NCI-H1417 (cell line): ENCODE measurements around the gene LPCAT3.

Source experiments
- DNase-seq, 3 experiments: peaks; one replicate each; lab custom pipeline; 2025; lab: John Stamatoyannopoulos, UW

The LPCAT3 gene

DNA sequence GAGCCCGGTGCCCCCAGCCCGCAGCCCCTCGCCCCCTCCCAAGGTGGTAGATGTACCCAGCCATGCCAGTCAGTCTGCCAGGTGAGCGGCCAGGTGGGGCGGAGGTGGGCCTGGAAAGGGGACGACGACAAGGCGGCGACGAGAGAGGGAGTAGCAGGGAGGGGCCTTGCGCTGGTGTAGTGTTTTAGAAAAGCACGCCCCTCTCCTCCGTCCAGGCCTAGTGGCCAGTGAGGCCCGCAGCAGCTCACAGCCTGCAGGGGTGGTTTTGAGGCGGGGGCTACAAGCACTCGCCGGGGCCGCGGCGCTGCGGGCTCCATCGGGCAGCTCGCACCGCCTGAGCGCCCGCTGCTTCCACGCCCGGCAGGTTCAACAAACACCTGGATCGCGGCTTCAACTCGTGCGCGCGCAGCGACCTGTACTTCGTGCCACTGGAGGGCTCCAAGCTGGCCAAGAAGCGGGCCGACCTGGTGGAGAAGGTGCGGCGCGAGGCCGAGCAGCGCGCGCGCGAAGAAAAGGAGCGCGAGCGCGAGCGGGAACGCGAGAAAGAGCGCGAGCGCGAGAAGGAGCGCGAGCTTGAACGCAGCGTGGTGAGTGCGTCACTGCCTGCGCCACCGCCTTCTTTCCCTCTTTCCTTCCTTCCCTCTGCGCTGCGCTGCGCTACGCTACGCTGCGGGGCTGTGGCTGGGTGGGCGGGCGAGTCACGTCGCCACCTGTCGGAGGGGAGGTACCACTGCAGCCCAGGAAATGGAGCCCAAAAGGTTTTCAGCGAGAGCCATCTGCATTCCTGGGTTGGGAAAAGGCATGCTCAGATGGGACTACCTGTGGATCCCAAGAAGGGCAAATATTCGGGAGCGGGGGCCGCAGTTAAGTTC is 80.6 kb downstream of the LPCAT3 start:
- DNase-seq: peak; percentile 95 to 99 (median 98)

DNA sequence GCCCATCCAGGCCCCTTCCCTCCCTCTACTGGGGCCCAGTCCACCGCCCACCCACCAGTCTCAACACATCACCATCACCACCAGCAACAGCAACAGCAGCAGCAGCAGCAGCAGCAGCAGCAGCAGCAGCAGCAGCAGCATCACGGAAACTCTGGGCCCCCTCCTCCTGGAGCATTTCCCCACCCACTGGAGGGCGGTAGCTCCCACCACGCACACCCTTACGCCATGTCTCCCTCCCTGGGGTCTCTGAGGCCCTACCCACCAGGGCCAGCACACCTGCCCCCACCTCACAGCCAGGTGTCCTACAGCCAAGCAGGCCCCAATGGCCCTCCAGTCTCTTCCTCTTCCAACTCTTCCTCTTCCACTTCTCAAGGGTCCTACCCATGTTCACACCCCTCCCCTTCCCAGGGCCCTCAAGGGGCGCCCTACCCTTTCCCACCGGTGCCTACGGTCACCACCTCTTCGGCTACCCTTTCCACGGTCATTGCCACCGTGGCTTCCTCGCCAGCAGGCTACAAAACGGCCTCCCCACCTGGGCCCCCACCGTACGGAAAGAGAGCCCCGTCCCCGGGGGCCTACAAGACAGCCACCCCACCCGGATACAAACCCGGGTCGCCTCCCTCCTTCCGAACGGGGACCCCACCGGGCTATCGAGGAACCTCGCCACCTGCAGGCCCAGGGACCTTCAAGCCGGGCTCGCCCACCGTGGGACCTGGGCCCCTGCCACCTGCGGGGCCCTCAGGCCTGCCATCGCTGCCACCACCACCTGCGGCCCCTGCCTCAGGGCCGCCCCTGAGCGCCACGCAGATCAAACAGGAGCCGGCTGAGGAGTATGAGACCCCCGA is 81.4 kb downstream of the LPCAT3 start:
- DNase-seq: peak in 1 of 3 experiments; percentile 60

DNA sequence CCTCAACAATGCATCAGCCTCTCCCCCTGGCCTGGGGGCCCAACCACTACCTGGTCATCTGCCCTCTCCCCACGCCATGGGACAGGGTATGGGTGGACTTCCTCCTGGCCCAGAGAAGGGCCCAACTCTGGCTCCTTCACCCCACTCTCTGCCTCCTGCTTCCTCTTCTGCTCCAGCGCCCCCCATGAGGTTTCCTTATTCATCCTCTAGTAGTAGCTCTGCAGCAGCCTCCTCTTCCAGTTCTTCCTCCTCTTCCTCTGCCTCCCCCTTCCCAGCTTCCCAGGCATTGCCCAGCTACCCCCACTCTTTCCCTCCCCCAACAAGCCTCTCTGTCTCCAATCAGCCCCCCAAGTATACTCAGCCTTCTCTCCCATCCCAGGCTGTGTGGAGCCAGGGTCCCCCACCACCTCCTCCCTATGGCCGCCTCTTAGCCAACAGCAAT is 82.1 kb downstream of the LPCAT3 start:
- no peak for DNase-seq

DNA sequence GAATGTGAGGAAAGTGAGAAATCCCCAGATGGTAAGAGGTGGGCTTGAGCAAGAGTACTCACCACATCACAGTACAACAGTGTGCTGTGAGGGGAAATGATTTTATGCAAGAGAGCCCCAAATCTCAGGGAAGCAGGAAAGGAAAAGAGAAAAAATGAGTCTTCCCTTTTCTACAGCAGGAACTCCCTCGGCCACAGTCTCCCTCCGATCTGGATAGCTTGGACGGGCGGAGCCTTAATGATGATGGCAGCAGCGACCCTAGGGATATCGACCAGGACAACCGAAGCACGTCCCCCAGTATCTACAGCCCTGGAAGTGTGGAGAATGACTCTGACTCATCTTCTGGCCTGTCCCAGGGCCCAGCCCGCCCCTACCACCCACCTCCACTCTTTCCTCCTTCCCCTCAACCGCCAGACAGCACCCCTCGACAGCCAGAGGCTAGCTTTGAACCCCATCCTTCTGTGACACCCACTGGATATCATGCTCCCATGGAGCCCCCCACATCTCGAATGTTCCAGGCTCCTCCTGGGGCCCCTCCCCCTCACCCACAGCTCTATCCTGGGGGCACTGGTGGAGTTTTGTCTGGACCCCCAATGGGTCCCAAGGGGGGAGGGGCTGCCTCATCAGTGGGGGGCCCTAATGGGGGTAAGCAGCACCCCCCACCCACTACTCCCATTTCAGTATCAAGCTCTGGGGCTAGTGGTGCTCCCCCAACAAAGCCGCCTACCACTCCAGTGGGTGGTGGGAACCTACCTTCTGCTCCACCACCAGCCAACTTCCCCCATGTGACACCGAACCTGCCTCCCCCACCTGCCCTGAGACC is 82.7 kb downstream of the LPCAT3 start:
- DNase-seq: no peak

DNA sequence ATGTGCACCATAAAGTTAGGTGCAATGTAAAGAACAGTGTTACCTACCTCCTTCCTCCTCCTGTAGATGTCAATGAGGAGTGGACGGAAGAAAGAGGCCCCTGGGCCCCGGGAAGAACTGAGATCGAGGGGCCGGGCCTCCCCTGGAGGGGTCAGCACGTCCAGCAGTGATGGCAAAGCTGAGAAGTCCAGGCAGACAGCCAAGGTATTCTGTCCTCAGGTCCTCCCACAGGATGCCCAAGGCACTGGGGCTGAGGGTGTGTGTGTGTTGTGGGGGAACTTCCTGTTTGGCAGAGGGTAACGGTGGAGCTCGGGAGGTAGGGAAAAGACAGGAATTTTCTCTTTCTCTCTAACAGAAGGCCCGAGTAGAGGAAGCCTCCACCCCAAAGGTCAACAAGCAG is 84.2 kb downstream of the LPCAT3 start:
- DNase-seq: no peak

DNA sequence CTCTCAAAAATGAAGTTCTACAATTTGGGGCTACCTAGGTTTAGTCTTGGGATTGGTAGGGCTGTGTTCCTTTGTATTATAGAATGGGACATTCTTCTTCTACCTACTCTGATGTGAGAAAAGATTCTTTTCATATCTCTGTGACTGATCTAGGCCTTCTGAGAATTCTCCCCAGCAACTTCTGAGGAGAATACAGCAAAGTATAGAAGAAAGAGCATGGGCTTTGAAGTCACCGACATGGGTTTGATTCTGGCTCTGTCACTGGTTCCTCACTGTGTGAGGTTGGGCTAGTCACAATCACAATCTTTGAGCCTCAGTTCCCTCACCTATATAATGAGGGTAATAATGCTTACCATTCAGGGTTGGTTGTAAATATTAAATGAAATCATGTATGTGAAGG is 85.5 kb downstream of the LPCAT3 start:
- DNase-seq: no peak

DNA sequence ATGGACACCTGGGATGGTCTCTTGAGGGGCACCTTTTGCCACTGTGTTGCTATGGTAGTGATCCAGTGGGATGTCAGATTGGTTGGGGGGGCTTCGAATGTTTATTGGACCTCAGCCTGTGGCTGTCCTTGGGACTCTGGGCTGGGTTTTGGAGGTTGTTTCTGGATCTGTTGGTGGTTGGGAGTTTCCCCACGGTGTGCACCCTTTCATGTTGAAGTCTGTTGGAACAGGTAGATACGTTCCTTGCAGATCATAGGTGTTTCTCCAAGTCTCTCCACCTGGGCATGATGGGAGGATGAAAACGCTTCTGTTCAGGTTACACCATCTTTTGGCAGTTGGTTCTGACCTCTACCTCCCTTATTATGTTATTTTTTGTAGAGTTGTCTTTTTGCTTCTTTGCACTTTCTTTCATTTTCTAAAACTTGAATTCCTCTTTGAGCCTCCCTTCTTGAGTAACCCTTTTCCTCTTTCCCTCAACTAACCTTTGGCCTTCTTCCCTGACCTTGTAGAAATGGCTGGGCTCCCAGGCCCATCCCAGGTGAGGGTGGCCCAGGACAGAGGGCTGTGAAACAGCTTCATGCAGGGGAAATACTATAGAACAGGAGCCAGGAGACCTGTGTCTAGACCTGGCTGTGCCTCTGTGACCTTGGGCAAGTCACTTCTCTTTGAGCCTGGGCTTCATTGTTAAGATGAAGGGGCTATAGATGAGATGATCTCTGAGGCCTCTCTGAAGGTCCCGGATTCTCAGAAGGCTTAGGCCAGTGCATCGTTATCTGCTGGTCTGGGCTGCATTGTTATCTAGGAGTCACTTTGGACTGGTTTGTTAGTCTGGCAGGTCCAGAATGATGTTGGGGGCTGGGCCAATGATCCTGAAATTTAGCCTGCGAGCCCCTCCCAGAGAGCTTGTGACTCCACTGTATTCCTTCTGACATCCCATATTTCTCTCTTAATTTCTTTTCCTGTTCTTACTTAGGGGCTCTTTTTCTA is 88.5 kb downstream of the LPCAT3 start:
- no peak for DNase-seq

DNA sequence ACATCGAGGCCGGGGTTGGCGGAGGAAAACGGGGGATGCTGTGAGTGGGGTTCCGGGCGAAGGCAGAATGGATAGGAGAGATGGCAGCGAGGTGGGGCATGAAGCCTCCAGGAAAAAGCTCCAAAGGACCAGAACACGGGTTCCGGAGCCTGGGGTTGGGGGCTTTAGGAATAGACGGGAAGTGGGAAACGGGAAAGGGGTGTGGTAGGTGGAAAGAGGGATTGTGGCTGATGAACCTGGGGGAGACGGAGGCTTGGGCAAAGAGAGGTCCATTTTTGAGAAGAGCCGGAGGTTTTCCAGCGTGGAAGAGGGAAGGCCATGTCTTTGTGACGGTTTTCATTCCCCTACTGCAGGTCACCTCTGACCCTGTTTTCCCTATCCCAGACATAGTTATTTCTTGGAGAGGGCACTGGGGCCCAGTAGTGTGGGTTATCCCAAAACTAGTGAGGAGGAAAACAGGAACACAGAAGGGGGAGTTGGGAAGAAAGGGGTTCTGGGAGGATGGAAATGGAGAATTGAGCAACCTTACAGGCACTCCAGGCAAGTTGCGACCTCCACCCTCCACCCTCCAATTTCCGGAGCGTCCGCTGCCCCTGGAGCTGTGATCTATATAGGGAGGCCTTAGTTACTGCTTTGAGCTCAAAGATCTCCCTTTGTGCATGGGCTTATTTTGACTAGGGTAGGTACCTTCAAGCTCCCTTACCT is 89.4 kb downstream of the LPCAT3 start:
- peak in 2 of 3 experiments; percentile 35 to 63 for DNase-seq

DNA sequence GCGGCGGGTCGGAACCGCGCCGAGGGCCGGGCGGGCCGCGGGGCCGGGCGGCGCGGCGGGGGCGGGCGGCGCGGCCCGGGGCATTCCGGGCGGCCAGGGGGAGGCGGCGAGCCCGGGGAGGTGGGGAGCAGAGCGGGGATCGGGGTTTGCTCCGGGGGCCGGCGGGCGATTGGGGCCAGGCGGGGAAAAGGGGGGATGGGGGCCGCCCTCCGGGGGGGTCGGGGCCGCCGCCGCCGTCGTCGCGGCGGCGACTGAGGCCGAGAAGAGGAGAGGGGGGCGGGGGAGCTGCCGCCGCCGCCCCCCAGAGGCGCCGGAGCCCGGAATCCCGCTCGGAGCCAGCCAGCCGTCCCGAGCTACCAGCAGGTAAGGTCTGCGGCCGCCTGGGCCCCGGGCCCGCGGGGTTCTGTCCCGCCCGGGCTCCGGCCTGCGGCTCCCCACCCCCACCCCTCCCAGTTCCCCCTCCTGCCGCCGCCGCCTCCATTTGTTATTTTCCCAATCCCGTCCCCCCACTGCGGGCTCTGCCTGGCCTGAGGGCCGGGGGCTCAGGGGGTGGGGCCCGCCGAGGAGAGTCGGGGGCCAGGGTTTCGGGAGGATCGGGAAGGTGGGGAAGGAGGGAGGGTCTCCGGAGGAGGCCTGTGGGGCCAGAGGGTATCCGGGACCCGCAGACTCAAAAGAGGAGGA is 90.1 kb downstream of the LPCAT3 start:
- peak in 2 of 3 experiments; percentile 62 to 63 for DNase-seq

DNA sequence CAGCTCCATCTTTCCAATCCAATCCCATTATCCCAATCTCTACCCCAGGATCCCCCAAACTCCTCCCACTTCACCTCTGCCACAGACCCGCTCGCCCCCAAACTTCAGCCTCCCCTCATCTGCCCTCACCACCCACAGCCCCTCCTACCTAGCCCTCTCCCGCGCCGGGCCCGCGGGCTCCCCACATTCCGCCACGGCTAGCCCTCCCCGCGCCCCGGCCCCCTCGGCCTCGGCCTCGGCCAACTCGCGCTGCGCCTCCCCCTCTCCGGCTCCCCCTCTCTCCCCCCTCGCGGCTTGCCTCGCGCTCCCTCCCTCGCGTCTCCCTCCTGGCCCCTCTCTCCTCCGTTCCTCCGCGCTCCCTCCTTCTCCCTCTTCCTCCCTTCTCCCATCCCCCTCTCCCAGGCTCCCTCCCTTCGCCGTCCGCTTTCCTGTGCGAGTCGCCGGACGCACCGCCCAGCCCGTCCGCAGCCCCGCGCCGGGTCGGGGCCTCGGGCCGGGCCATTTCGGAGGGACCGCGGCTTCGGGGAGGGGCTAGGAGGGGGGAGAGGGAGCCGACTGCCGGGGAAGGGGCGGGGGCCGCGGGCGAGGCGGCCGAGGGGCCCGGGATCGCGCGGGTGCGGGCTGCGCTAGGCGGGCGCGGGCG is 90.8 kb downstream of the LPCAT3 start, which contains the start of gene ATN1:
Gene ATN1 (plus strand): TSS at position 581 of the 643 bp plus-strand sequence. CDS start 6,043 bp downstream, outside the sequence.
- peak; percentile 52 to 86 (median 85) for DNase-seq
